ENCODE data around the gene GPC3.

DNA sequence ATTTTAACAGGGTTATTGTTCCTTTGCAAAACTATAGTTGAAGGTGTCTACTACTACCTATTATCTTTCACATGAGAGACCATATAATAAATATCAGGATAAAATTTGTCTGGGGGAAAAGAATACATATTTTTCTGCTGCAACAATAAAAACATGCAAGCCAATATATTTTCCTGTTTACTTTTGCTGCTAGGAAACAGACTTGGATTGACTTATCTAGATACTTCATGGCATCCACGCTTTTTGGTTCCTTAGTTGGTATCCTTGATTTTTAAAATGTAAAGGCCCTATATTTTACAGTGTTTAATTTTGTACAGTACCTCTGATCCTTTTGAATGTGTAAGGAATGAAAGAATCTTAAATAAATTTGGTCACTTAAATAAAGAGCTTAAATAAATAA, 150.6 kb downstream of the GPC3 start:
- TF ChIP-seq POLR2AphosphoS5 (IDR thresholded peaks at IDR 0.05; ENCODE audit: low read depth, low read length), result no peak
- no peak for TF ChIP-seq POLR2A (IDR thresholded peaks at IDR 0.05; ENCODE audit: low read depth, low read length)
- TF ChIP-seq TAF1 (IDR thresholded peaks at IDR 0.05; ENCODE audit: borderline replicate concordance, low read depth, low read length), result no peak
